NCI-H1048 (cell line): ENCODE data around the gene GNPTG.

Source experiments
- DNase-seq: peaks from one replicate; lab custom pipeline; 2025; lab: John Stamatoyannopoulos, UW

GNPTG gene

DNA sequence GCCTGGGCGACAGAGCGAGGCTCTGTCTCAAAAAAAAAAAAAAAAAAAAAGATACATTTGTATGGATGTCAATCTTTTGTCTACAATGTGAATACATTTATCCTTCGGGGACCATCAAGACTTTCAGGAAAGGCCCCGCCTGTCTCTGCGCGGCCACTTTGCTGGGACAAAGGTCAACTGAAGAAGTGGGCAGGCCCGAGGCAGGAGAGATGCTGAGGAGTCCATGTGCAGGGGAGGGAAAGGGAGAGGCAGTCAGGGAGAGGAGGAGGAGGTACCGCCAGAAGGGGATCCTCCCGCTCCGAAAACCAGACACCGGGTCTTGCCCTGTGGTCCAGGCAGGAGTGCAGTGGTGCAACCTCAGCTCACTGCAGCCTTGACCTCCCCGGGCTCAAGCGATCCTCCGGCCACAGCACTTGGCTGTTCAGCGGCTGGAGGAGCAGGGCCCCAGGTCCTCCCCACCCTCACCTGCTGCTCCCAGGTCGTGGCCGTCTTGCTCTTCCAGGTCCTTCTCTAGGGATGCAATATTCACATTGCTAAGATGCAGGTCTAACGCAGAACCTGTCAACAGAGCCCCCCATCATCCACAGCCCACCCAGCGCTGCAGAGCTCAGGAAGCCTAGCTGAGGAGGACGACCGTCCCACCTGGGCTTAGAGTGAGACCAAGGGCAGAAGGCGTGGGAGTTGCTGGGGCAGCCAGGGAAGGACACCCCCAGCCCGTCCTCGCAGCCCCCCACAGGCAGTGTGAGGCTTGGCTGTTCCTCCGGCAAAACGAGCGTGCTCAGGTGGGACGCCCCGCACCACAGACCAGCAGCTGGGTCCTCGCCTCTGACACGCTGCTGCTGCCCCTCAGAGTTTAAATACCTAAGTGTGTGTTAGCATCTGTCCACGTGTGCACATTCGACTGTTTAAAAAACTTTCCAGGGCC, 19.6 kb downstream of the GNPTG start:
- DNase-seq = no peak

DNA sequence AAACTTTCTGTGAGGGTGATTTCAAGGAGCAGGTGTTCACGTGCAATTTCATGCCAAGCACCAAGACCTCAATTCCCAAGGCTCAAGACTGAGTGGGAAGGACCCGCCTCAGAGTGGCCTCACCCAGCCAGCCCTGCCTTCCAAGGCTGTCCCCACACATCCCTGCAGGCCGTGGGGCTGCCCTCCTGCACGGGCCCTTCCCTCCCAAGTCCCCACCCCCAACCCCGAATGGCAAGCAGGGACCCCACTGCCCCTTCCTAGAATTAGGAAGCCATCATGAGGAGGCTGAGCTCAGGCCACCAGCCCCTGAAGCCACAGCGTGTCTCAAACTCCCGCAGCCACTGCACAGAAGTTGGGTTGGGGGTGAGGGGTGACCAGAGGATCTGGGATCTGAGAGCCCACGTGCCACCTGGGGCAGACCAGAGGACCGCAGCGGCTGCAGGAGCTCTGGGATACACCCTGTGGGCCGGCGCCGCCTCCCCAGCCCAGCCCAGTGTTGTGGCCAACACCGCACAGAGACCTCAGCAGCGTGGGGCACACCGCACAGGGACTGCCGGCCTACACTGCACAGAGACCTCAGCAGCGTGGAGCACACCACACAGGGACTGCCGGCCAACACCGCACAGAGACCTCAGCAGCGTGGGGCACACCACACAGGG, 20.7 kb downstream of the GNPTG start:
- no peak for DNase-seq

DNA sequence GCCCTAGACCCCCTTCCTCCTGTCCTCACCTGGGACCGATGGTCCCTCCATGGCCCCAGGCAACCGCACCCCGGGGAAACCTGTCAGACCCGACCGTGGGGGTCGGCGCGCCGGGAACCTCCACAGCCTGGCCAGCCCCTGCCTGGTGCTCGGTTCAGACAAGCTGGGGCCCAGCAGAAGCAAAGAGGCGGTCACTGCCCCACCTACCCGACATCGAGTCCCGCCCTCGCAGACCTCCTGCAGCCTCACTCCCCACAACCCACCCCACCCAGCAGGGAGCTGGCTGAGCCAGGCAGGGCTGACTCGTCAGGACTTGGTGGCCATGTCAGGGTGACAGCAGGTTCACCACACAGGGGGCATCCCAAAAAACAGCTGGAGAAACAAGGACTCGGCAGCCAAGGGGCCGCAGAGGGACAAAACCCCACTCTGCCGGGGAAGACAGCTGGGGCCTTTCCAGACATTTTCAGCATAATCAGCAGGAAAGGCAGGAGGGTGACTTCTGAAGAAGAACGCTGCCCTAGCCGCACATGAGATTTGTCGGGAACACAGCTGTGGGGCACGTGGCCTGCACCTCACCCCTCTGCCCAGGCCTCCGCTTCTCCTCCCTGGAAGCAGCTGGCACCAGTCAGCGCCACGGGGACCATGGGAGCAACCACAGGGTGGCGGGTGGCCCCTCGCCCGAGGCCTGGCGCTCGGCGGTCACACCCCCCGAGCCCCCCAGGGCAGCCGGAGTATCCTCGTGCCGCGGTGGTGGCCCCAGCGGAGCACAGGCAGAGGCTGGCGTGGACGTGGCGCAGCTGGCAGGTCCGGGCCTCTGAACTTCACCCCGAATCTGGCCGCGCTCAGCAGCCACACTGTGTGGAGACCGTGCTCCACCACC, 22.9 kb downstream of the GNPTG start:
- DNase-seq = no peak

DNA sequence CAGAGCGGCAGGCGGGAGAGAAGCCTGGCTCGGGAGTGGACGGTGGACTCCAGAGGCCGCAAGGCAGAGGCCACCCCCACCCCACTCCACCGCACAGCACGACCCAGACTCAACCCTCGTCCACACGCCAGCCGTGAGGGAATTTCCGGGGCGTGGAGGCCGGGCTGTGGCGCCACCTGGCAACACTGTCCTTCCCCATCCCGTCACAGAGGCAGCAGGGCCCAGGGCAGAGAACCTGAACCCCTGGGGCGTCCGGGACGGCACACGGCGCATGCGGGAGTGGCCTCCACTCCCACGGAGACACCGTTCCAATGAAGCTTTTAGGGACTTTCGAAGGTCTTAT, 23.5 kb downstream of the GNPTG start:
- no peak for DNase-seq

DNA sequence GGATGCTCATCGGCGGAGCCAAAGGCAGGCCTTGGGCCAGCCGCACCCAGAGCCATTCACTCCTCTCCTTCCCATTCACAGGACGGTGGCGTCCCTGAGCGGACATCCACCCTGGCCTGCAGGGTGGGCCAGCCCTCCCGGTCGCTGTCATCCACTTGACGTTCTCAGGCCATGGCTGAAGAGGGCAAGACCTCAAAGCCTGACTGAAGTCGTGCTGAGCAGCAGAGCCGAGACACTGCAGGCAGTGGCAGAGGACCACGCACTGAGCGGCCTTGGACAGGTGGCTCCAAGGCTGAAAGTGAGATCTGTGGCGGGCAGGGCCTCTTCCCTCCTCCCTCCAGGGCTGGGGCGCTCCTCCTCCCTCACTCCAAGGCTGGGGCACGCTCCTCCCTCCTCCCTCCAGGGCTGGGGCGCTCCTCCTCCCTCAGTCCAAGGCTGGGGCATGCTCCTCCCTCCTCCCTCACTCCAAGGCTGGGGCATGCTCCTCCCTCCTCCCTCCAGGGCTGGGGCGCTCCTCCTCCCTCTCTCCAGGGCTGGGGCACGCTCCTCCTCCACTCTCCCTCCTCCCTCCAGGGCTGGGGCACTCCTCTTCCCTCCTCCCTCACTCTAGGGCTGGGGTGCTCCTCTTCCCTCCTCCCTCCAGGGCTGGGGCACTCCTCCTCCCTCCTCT, 24.1 kb downstream of the GNPTG start:
- no peak for DNase-seq

DNA sequence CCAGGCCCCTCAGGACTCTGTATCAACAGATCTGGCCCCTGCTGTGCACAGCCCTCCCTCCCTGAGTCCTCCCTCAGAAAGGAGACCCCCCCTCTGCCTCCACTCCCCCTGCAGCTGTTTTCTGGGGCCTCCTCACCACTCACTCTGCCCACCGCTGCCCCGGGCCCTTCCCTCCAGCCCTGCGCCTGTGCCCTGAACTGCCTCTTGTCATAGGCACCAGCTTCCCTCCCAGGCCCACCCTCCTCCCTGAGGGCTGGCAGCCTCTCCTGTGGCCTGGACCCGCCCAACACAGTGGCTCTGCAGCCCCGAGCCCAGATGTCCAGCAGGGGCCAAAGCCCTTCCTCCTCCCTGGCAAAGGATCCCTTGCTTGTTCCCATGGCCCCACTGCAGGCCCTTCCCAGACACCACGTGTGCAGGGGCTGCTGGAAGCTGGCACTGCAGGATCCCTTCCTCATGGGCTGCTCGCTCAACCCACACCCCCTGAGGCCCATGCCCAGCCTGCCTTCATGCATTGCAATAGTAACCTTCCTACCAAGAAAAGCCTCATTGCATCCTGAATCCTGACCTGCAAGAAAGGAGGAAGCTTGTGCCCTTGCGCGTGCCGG, 25.8 kb downstream of the GNPTG start:
- DNase-seq = no peak

DNA sequence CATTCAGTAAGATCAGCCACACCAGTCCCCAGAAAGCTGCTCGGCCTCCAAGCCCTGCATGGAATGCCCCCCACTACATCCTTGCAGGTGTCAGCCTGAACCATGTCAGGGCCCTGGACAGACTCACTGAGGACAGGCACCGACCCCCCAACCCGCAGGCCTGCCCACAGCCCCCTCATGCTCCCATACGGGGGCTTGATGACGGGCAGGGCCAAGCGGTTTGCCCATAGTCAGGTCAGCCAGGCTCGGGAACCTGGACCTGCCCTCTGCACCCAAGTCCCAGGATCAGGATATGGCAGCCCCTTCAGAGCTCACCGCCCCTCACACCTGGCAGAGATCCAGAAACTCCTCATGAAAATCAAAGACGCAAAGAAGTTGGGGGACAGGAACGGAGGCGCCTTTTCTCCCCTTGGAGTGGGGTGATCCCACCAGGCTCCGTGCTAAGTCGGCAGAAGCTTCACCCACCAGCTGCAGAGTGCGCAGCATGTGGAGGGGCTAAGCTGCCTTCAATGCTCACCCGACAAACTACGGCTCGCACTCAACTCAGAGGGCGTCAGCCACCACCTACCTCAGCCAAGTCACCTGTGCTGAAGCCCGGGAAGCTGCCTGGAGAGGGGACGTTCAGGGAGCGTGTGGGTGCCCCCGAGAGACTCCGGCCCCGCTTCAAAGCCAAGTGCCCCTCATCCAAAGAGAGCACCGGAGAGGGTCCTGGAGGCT, 26.5 kb downstream of the GNPTG start:
- DNase-seq = no peak

DNA sequence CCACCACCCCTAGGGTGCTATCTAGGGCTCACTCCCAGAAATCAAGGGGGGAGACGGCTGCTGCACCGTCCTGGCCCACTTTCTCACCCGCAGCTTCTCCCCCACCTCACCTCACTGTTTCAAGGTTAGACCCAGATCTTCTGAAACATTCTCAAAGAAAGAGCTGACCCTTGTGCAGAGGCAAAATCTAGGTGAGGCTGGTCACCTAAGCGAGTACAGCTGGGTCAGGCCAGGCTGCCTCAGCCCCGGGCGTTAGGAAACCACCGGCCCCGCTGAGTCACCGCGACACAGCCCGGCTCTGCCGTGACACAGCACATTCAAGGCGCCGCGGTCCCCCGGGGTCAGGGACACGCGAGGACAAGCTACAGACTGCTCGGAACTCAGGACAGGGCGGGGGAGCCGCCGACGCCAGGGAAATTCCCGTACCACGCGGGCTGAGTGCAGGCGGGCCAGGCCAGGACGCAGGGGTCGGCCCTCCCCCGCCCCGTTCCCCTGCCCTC, 27.1 kb downstream of the GNPTG start:
- no peak for DNase-seq

DNA sequence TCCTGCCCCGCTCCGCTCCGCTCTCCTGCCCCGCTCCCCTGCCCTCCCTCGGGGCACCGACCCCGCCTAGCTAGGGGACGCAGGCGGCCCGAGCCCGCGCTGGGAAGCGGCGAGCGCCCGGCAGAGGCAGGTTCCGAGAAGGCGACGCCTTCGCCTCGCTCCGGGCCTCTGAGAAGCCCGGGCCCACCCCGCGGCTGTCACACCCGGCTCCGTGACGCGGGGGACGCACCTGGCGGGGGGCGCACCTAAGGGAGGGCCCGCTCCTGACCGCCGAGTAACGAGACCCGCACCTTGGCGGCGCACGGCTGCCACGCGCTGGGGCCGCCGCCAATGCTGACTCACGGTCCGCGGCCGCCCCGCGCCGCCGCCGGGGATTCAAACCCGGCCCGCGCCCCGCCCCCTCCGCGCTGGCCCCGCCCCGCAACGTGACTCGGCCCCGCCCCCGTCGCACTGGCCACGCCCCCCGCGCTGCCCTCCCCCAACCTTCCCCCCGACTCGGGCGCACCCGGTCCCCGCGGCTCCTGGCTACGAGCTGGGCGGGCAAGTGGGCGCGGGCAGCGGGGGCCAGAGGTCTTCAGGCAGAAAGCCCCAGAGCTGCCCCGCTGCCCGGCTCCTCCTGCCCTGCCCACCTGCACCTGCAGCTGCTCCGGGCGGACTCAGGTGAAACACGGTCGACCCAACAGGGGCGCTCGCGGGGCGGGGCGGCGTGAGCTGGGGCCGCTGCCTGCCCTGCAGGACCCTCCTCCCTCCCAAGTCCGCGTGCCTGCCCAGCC, 27.8 kb downstream of the GNPTG start:
- DNase-seq = no peak

DNA sequence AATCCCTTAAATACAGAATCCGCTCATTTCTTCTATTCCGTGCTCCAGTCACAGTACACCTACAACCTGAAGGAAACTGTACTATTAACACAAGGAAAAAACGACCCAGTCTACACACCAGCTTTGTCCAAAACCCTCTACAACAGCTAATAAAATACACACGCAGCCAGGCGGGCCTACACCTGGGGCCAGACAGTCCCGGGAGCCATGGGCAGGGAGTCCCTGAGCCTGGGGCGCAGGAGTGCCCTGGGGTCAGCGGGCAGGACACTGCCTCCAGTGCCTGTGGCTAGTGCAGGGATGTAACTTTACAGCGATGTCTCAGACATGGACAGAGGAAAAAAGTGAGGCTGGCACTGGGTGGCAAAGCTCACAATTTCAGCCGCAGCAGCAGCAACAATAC, 28.5 kb downstream of the GNPTG start:
- no peak for DNase-seq

DNA sequence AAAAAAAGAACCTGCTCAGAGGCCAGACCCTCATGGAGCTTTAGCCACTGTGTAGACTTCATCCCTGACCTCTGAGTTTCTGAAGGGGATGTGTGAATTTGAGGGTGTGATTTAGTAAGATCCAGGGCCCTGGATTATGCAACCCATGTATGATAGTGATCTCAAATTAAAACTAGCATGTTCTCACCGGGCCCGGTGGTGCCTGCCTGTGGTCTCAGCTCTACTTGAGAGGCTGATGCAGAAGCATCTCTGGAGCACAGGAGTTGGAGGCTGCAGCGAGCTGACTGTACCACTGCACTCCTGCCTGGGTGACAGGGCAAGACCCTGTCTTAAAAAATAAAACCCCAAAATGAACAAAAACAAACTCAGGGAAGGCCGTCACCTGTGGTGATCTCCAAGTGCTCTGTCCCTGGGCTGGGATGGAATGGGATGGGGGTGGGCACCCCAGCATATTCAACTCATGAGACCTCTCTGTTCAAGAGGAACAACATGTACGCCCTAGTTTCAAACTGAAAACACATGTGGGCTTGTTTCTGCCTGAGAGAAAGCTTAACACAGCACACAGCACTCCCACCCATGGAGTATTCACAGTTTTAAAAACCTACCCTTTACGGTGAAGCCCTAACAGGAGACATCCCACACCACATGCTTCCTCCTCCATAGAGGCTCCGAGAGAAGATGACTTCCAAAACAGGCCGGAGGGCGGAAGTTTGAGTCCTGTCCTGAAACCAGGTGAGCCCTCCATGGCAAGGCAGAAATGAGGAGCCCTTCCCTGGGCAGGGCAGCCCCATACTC, 30.1 kb downstream of the GNPTG start:
- no peak for DNase-seq

DNA sequence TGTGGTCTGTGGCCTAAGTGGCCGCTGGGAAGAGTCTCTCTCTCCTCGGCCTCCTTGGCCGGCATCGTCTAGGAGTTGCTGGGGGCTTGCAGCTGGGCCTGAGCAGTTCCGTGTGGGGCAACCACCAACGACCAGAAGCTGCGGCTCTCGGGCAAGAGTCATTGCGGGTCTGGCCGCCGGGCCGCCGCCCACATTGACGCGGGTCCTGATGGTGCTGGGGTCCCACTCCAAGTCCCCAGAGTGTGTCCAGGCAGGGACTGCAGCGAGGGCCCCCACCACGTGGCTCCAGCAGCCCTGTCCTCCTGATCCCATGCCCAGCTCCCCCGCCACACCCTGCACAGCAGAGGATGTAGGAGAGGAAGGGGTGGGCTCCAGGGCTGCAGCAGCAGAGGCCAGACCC, 31.8 kb downstream of the GNPTG start:
- DNase-seq = no peak

DNA sequence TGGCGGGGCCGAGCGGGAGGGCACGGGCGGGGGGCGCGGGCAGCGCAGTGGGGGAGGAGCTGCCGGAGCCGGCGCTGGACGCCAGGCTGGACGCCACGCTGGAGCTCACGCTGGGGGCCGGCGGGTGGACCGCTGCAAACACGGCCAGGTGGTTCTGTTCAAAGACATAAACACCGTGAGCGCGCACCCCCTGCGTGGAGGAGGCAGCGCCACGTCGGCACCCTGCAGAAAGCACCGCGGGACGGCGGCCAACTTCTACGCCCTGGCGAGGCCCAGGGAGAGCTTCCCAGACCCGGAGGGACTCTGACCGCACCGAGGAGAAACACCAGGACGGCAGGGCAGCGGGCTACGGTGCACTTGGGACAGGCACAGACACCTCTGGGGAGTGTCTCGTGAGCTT, 33.5 kb downstream of the GNPTG start:
- no peak for DNase-seq

DNA sequence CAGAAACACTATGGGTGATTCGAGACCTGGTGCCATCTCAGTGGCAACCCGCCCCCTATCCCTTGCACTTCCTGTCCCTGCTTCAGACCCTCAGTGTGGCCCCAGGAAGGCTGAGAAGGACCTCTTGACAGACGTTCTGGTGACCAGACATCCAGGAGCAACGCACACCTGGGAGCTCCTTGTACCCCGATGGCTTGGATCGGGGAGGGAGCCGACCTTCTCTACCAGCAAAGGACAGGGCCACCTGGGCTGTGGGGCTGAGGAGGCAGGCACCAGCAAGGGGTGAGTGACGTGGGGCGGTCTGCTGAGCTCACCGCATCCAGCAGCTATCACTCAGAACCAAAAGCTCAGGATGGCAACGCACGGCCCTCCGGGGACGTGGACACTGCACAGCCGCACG, 35.6 kb downstream of the GNPTG start:
- DNase-seq = no peak

DNA sequence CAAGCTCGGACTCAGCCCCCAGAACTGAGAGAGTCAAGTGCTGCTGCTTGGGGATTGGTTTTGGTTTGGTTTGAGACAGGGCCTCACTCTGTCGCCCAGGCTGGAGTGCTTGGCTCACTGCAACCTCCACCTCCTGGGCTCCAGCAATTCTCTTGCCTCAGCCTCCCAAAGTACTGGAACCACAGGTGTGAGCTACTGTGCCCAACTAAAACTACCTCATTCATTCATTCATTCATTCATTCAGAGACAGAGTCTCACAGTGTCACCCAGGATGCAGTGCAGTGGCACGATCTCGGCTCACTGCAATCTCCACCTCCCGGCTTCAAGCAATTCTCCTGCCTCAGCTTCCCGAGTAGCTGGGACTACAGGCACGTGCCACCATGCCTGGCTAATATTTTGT, 38.0 kb downstream of the GNPTG start:
- DNase-seq = no peak

DNA sequence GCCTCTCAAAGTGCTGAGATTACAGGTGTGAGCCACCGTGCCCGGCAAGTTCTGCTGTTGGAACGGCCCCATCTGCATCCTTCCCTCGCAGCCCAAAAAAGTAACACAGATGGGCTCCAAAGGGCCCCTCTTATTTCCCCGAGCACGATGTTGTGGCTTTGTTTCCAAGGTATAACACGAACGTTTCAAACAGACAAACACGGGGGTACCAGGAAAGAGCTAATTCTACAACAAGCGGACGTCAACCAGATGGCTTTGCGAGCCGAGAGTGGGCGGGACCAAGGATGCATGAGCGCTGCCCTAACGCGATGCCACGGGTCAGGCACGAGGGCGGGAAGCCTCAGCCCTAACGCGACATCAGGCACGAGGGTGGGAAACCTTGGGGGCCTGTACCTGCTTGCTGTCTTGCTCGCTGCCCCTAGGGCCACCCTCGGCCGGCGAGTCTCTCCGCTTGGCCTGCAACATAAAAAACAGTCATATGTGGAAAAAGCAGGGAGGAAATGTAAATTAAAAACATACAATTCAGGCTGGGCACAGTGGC, 38.6 kb downstream of the GNPTG start:
- DNase-seq = no peak

DNA sequence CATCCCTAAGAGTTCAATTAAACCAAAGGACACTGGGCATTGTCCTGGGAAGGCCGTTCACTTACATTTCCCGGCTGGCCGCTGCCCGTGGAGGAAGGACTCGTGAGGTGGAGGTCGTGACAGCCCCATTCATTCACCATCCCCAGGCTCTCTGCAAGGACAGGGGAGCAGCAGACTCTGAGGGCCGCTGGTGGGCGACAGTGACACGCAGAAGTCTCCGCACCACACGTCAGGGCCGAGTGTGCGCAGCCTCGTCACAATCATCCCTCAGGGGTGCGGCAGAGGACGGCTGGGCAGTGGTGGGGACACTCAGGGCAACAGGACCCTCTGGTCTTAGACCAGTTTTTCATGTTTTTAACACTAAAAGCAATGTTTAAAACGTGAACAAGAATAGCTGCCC, 41.1 kb downstream of the GNPTG start:
- no peak for DNase-seq

DNA sequence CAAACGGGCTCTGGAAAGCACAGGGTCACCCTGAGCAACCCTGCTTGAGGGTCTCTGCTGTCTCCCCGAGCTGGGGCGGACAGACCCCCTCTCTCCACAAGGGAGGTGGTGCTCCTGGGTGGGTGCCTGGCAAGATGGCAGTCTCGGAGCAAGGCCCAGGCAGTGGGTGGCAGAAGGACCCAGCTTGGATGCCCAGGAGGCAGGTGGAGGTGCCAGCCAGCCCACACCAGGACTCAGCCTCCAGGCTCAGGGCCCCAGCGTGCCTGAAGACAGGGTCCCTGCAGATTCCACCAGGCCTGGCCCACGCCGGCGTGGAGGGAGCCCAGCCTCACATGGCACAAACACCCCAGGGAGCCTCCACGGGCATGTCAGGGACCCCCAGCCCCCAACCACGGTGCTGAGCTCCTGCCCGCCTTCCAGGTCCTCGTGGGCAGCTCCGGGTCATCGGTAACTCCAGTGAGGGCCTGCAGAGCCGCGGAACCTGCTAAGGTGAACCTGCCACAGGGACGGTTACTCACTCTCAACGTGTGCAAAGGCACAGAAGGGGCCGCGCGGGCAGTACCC, 42.0 kb downstream of the GNPTG start:
- DNase-seq = no peak
